Neural cell (in vitro differentiated cells): ENCODE data around the gene MCCD1.

Experiments used
- EZH2 ChIP-seq: fragments of 200-600, 300-800 bp; shearing (Covaris generic), sonication (generic); IDR thresholded peaks from 2 replicates; pipeline ENCODE4 v1.6.1; 2014; ENCODE audit warnings: antibody characterized with exemption, low read length, borderline replicate concordance, mild to moderate bottlenecking; ENCODE audit not compliant: insufficient read depth, poor library complexity, severe bottlenecking
- MXI1 ChIP-seq: fragments of 450-650 bp; conservative IDR thresholded peaks from 2 replicates; pipeline ENCODE4 v1.6.1; 2014; ENCODE audit warnings: antibody characterized with exemption, mild to moderate bottlenecking; ENCODE audit not compliant: poor library complexity, severe bottlenecking
- POLR2AphosphoS5 ChIP-seq: IDR thresholded peaks from 2 replicates; pipeline ENCODE4 v1.6.1; 2012
- RAD21 ChIP-seq: fragments of 450-650 bp; conservative IDR thresholded peaks from 2 replicates; pipeline ENCODE4 v1.6.1; 2014; ENCODE audit warnings: antibody characterized with exemption, mild to moderate bottlenecking, moderate library complexity
- SMC3 ChIP-seq: fragments of 450-650 bp; conservative IDR thresholded peaks from 2 replicates; pipeline ENCODE4 v1.6.1; 2014; ENCODE audit warnings: antibody characterized with exemption, mild to moderate bottlenecking, moderate library complexity; ENCODE audit not compliant: poor library complexity
- TAF1 ChIP-seq: IDR thresholded peaks from 2 replicates; pipeline ENCODE4 v1.6.1; 2012; ENCODE audit warnings: low read depth
- TF ChIP-seq, protein P1 (sequence below): IDR thresholded peaks from 2 replicates; pipeline ENCODE4 v1.6.1; 2012; ENCODE audit warnings: borderline replicate concordance
- TF ChIP-seq, protein P2 (sequence below): fragments of 450-650 bp; IDR thresholded peaks from 2 replicates; pipeline ENCODE4 v1.5.1; 2014; ENCODE audit warnings: antibody characterized with exemption, mild to moderate bottlenecking, moderate library complexity; ENCODE audit not compliant: poor library complexity, severe bottlenecking

- TF ChIP-seq, protein P1, sequence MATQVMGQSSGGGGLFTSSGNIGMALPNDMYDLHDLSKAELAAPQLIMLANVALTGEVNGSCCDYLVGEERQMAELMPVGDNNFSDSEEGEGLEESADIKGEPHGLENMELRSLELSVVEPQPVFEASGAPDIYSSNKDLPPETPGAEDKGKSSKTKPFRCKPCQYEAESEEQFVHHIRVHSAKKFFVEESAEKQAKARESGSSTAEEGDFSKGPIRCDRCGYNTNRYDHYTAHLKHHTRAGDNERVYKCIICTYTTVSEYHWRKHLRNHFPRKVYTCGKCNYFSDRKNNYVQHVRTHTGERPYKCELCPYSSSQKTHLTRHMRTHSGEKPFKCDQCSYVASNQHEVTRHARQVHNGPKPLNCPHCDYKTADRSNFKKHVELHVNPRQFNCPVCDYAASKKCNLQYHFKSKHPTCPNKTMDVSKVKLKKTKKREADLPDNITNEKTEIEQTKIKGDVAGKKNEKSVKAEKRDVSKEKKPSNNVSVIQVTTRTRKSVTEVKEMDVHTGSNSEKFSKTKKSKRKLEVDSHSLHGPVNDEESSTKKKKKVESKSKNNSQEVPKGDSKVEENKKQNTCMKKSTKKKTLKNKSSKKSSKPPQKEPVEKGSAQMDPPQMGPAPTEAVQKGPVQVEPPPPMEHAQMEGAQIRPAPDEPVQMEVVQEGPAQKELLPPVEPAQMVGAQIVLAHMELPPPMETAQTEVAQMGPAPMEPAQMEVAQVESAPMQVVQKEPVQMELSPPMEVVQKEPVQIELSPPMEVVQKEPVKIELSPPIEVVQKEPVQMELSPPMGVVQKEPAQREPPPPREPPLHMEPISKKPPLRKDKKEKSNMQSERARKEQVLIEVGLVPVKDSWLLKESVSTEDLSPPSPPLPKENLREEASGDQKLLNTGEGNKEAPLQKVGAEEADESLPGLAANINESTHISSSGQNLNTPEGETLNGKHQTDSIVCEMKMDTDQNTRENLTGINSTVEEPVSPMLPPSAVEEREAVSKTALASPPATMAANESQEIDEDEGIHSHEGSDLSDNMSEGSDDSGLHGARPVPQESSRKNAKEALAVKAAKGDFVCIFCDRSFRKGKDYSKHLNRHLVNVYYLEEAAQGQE, result no peak
- no peak for TF ChIP-seq TAF1
- no peak for TF ChIP-seq EZH2
- no peak for TF ChIP-seq POLR2AphosphoS5
- TF ChIP-seq, protein P2, sequence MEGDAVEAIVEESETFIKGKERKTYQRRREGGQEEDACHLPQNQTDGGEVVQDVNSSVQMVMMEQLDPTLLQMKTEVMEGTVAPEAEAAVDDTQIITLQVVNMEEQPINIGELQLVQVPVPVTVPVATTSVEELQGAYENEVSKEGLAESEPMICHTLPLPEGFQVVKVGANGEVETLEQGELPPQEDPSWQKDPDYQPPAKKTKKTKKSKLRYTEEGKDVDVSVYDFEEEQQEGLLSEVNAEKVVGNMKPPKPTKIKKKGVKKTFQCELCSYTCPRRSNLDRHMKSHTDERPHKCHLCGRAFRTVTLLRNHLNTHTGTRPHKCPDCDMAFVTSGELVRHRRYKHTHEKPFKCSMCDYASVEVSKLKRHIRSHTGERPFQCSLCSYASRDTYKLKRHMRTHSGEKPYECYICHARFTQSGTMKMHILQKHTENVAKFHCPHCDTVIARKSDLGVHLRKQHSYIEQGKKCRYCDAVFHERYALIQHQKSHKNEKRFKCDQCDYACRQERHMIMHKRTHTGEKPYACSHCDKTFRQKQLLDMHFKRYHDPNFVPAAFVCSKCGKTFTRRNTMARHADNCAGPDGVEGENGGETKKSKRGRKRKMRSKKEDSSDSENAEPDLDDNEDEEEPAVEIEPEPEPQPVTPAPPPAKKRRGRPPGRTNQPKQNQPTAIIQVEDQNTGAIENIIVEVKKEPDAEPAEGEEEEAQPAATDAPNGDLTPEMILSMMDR, result no peak
- no peak for TF ChIP-seq MXI1
- TF ChIP-seq RAD21, result no peak
- TF ChIP-seq SMC3, result no peak
These were observed 26.2 kb upstream of the MCCD1 start for GRCh38 chr6:31502586-31502985.
